Measurements from ENCODE around the gene POLH. TPM values are rescaled to one million over a fixed set of nuclear protein-coding genes. Genes with fewer than 3 reads are reported as not detected.
A peak's percentile ranks its signal among the peaks of the same experiment; 100 is the strongest.
"Not testable (repeated sequence)": the region's sequence is repeated elsewhere in the genome, so short reads cannot be mapped to it uniquely, and the experiment has no call there.

POLH gene
- total and polyA plus RNA-seq, 2 experiments from 2014 or later: 5.1 to 7.4 TPM

DNA sequence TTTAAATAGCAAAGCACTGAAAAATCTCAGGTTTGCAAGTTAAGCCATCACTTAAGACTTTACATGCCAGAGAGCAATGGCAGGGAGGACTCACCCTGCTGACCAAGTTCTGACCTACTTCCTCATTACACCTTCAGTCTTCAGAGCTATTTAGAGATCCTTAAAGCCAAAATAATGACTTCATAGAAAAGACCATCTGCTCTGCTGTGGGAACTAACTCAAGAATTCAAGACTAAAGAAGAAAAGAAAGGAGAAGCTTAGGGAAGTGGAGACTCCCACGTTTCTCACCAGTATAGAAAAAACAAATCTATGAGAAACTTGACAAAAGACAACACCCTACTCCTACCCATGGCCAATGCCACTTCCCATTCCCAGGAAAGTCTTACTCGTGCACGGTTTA, 28.8 kb upstream of the POLH start:
- 91% methylated on average over 3 of the region's 3 CpGs for WGBS (ENCODE audit: low lambda C conversion rate, missing lambda C conversion rate)
- Histone ChIP-seq H3K4me1 (ENCODE audit: insufficient read depth) (no peaks in the 10 kb centered on the region), H3K27me3 (no peaks in the 10 kb centered on the region), H3K4me3 (no peak overlapping the region), H4K20me1 (ENCODE audit: insufficient read depth, poor library complexity, severe bottlenecking) (no peaks in the 10 kb centered on the region), H3K9me3 (ENCODE audit: low read depth) (no peaks in the 10 kb centered on the region), H3K79me2 (no peaks in the 10 kb centered on the region), H3K9me2 (replicated peaks; ENCODE audit: insufficient read depth) (no peaks in the 10 kb centered on the region), H3K27ac (no peak overlapping the region), H3K4me2 (no peak overlapping the region), H3K36me3 (replicated peaks; ENCODE audit: insufficient read depth, low read depth) (no peaks in the 10 kb centered on the region), H2AFZ (no peak overlapping the region)
- TF ChIP-seq, protein P1, sequence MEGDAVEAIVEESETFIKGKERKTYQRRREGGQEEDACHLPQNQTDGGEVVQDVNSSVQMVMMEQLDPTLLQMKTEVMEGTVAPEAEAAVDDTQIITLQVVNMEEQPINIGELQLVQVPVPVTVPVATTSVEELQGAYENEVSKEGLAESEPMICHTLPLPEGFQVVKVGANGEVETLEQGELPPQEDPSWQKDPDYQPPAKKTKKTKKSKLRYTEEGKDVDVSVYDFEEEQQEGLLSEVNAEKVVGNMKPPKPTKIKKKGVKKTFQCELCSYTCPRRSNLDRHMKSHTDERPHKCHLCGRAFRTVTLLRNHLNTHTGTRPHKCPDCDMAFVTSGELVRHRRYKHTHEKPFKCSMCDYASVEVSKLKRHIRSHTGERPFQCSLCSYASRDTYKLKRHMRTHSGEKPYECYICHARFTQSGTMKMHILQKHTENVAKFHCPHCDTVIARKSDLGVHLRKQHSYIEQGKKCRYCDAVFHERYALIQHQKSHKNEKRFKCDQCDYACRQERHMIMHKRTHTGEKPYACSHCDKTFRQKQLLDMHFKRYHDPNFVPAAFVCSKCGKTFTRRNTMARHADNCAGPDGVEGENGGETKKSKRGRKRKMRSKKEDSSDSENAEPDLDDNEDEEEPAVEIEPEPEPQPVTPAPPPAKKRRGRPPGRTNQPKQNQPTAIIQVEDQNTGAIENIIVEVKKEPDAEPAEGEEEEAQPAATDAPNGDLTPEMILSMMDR (IDR thresholded peaks at IDR 0.05; ENCODE audit: poor library complexity): no peak
- TF ChIP-seq EZH2phosphoT487 (IDR thresholded peaks at IDR 0.05; ENCODE audit: low read depth, severe bottlenecking, unreplicated experiment) (no peak), EZH2 (IDR thresholded peaks at IDR 0.05; ENCODE audit: borderline replicate concordance) (no peak)
- no peak for DNase-seq (ENCODE audit: low spot score)

DNA sequence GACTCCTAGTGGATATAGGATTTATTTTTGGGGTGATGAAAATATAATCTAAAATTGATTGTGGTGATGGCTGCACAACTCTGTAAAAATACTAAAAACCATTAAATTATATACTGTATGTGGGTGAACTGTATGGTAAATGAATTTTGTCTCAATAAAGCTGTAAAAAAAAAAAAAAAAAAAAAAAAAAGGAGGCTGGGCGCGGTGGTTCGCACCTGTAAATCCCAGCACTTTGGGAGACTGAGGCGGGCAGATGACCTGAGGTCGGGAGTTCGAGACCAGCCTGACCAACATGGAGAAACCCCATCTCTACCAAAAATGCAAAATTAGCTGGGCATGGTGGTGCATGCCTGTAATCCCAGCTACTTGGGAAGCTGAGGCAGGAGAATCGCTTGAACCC, 18.4 kb upstream of the POLH start:
- H3K79me2 ChIP-seq; H2AFZ ChIP-seq; DNase-seq (ENCODE audit: low spot score); H3K4me2 ChIP-seq; H3K27me3 ChIP-seq; H3K9me2 ChIP-seq (replicated peaks; ENCODE audit: insufficient read depth); H4K20me1 ChIP-seq (ENCODE audit: insufficient read depth, poor library complexity, severe bottlenecking); H3K9me3 ChIP-seq (ENCODE audit: low read depth); H3K27ac ChIP-seq; H3K4me1 ChIP-seq (ENCODE audit: insufficient read depth); H3K4me3 ChIP-seq; H3K36me3 ChIP-seq (replicated peaks; ENCODE audit: insufficient read depth, low read depth): not testable (repeated sequence)
- 98% methylated on average over 7 of the region's 7 CpGs for WGBS (ENCODE audit: low lambda C conversion rate, missing lambda C conversion rate)

DNA sequence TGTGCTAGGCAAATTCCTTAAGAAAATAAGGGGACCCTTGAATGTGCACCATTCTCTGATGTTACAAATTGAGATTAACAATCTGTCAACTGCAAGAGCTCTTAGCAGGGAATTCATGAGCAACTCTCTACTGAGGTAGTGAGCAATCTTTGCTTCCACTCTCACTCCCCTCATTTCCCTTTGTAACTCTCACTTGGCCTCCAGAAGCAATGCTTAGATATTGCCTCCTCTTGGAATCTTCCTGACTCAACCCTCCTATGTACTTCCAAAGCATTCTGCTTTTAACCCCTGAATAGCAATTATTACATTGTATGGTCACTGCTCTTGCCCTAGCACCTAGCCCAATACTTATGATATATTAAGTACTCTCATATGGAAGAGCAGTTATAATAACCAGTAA, 16.7 kb upstream of the POLH start:
- no peaks in the 10 kb centered on the region for H4K20me1 ChIP-seq (ENCODE audit: insufficient read depth, poor library complexity, severe bottlenecking)
- no peak overlapping the region for H3K4me3 ChIP-seq
- no peak overlapping the region for H3K27ac ChIP-seq
- DNase-seq (ENCODE audit: low spot score): no peak
- no peaks in the 10 kb centered on the region for H3K79me2 ChIP-seq
- H3K9me3 ChIP-seq (ENCODE audit: low read depth): no peaks in the 10 kb centered on the region
- no peaks in the 10 kb centered on the region for H3K4me1 ChIP-seq (ENCODE audit: insufficient read depth)
- no peak overlapping the region for H3K4me2 ChIP-seq
- H3K36me3 ChIP-seq (replicated peaks; ENCODE audit: insufficient read depth, low read depth): peaks cover 4% of the 10 kb centered on the region
- no peak overlapping the region for H2AFZ ChIP-seq
- TF ChIP-seq, protein P1 (IDR thresholded peaks at IDR 0.05; ENCODE audit: poor library complexity): no peak
- no peak for TF ChIP-seq EZH2phosphoT487 (IDR thresholded peaks at IDR 0.05; ENCODE audit: low read depth, severe bottlenecking, unreplicated experiment)
- TF ChIP-seq EZH2 (IDR thresholded peaks at IDR 0.05; ENCODE audit: borderline replicate concordance): no peak
- H3K9me2 ChIP-seq (replicated peaks; ENCODE audit: insufficient read depth): no peaks in the 10 kb centered on the region
- no peaks in the 10 kb centered on the region for H3K27me3 ChIP-seq

DNA sequence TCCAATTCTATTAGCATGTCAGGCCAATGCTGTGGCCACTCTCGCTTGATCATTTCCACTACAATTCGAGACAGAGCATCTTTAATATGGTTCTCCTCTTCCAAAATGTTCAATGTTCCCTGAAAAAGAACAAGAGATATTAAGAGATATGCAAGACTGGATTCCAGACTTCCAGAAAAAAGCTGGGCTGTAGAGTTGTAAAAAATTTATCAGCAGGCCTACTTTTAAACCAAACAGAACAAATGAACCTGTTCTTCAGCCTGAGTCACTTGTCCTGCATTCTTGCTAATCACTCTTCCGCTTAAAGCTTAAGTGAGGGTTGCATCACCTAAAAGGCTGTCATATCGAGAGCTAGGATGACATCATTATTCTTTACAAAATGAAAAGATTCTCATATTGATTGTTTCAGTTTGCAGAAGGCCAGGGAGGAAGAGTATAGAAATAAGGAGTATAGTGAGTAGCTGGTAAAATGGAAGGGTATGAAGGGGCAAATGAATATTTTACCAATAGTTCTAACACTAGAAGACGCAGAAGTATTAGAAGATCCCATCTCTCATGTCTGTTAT, 5.0 kb upstream of the POLH start:
- Histone ChIP-seq H3K27ac (peak overlapping the region; percentile 42), H4K20me1 (ENCODE audit: insufficient read depth, poor library complexity, severe bottlenecking) (no peaks in the 10 kb centered on the region), H2AFZ (no peak overlapping the region), H3K9me3 (ENCODE audit: low read depth) (no peaks in the 10 kb centered on the region), H3K79me2 (peaks cover 34% of the 10 kb centered on the region), H3K4me3 (no peak overlapping the region), H3K9me2 (replicated peaks; ENCODE audit: insufficient read depth) (no peaks in the 10 kb centered on the region), H3K36me3 (replicated peaks; ENCODE audit: insufficient read depth, low read depth) (no peaks in the 10 kb centered on the region), H3K4me1 (ENCODE audit: insufficient read depth) (no peaks in the 10 kb centered on the region), H3K4me2 (no peak overlapping the region), H3K27me3 (no peaks in the 10 kb centered on the region)
- no peak for TF ChIP-seq EZH2 (IDR thresholded peaks at IDR 0.05; ENCODE audit: borderline replicate concordance)
- TF ChIP-seq, protein P1 (IDR thresholded peaks at IDR 0.05; ENCODE audit: poor library complexity): no peak
- TF ChIP-seq EZH2phosphoT487 (IDR thresholded peaks at IDR 0.05; ENCODE audit: low read depth, severe bottlenecking, unreplicated experiment): no peak
- peak; percentile 13 for DNase-seq (ENCODE audit: low spot score)
- 93% methylated on average over 5 of the region's 5 CpGs for WGBS (ENCODE audit: low lambda C conversion rate, missing lambda C conversion rate)

All from hepatocyte (in vitro differentiated cells).